Activated naive CD4-positive, alpha-beta T cell treated with anti-CD3 and anti-CD28 coated beads, Interleukin-2, amount 10 ng/mL, durations not matched to agents 7 days and 5 days (primary cell): ENCODE measurements around the gene CFAP46.

ENCODE experiments used
- CTCF ChIA-PET: fragments of 350-600 bp; sonication (Branson Sonifier 250); formaldehyde crosslinking; loops from one replicate; lab custom pipeline; 2021; ENCODE audit warnings: antibody characterized with exemption; lab: Charles Lee
- DNase-seq: peaks from one replicate; pipeline ENCODE4 v3.0.0-alpha.2; 2020
- H3K27ac Mint-ChIP-seq: one replicate; pipeline ENCODE4 v1.8.0; 2021; ENCODE audit warnings: mild to moderate bottlenecking, moderate library complexity, mixed read lengths
- H3K27me3 Mint-ChIP-seq: one replicate; pipeline ENCODE4 v1.8.0; 2021; ENCODE audit warnings: mild to moderate bottlenecking, mixed read lengths
- H3K36me3 Mint-ChIP-seq: one replicate; pipeline ENCODE4 v1.8.0; 2021; ENCODE audit warnings: mixed read lengths
- H3K4me1 Mint-ChIP-seq: one replicate; pipeline ENCODE4 v1.8.0; 2021; ENCODE audit warnings: mixed read lengths
- H3K4me3 Mint-ChIP-seq: one replicate; pipeline ENCODE4 v1.8.0; 2021; ENCODE audit warnings: mild to moderate bottlenecking, moderate library complexity, mixed read lengths
- H3K9me3 Mint-ChIP-seq: one replicate; pipeline ENCODE4 v1.8.0; 2021; ENCODE audit warnings: mixed read lengths

Gene CFAP46

DNA sequence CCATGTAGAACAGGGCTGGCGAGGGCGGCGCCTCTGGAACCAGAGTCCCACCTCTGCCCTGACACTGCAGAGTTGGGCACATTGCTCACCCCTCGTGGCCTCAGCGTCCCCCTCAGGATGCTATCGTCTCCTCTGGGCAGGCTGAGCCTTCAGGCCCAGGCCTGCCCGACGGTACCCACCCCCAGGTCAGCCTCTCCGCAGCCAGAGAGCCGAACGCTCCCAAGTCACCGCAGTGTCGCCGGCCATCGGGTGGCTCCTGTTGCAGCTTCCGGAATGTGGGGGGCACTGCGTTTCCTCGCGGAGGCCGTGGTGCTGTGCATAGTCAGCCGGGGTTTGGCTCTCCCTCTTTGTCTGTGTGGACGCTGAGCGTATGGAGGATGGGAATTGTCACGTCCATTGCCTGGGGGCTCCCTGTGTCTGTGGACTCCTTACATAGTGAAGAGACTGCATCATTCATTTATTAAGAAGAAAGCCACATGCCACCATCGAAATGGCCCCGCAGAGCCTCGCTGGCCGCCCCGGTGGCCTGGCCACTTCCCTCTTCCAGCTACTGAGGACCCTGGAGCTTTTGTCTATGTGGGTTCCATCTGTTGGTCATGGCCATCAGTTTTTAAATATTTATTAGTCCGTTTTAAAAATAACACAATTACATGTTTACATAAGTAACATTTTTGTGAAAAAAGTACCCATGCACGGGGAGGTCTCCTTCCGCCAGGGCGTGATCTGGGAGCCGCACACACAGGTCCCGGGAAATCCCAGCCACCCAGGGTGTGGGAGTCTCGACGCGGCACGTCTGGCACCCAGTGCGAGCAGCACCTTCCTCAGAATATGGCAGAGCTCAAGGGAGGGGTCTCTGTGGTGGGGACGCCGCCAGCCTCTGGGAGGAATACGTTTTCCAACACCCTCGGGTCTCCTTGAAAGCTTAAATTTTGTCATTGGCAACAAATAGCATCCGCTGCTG, 172.0 kb downstream of the CFAP46 start:
- CTCF ChIA-PET = no interaction called here
- no peak for DNase-seq
- H3K4me3 Mint-ChIP-seq = no peak overlapping the region
- no peak overlapping the region for H3K27ac Mint-ChIP-seq
- no peaks in the 10 kb centered on the region for H3K4me1 Mint-ChIP-seq
- H3K27me3 Mint-ChIP-seq = no peaks in the 10 kb centered on the region
- peaks cover 28% of the 10 kb centered on the region for H3K36me3 Mint-ChIP-seq
- H3K9me3 Mint-ChIP-seq = peaks cover 31% of the 10 kb centered on the region

DNA sequence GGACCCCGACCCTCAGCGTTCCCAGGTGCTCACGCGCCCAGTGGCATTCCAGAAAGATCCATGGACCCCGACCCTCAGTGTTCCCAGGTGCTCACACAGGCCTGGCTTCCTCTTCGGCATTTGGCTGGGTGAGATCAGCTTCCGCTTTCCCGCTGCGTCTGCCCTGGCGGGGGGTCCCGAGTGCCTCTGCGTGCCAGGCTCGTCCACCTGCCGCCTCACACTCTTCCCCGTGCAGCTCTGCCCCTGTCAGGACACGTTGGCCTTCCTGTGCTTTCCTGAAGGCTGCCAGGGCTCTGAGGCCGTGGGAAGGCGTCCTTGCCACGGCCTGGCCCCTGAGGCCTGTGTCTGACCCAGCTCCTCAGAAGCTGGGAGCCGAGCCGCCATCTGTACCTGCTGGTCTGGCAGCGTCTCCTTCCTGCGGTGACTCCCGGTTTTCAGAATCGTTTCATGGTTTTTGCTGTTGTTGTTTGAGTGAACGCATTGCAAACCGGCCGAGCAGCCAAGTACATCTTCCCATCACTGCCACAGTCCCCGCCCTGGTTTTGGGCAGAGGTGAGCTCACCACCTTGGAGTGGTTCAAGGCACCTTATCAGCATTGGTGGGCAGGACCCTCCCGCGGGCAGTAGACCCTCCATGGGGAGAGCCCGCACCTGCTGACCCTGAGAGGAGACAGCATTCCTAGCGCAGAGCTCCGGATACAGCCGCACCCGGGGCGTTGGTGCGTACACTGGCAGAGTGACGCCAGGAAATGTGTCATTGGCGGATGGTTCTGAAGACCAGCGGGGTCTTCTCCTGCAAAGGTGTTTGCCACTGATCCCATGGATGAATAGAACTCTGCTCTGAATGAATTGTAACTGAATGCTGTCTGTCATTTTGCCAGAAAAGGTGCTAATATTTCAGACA, 173.8 kb downstream of the CFAP46 start:
- Mint-ChIP-seq H3K36me3 (peaks cover 28% of the 10 kb centered on the region), H3K4me1 (no peaks in the 10 kb centered on the region)

DNA sequence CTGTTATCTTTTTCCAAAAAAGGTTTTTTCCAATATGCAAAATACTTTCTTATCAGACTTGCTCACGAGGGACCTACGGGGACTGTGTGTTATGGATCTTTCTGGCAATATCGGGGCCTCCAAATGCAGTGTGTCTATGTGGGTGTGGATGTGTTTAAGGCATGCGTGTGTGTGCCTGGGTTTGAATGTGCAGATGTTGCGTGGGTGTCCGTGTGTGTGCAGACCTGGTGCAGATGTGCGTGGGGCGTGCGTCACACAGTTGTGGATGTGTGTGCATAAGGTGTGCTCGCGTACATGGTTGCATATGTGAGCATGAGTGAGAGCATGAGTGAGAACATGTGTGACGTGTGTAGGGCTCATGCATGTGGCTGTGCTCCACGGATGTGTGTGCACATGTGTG, 176.1 kb downstream of the CFAP46 start:
- Mint-ChIP-seq H3K27me3 (no peaks in the 10 kb centered on the region), H3K27ac (no peak overlapping the region), H3K9me3 (peaks cover 24% of the 10 kb centered on the region), H3K4me3 (no peak overlapping the region), H3K4me1 (no peaks in the 10 kb centered on the region), H3K36me3 (peaks cover 26% of the 10 kb centered on the region)
- no peak for DNase-seq
- CTCF ChIA-PET = no interaction called here

More for the DNA sequence above, 173.8 kb downstream of the CFAP46 start:
- Mint-ChIP-seq H3K9me3 (peaks cover 31% of the 10 kb centered on the region), H3K27me3 (no peaks in the 10 kb centered on the region), H3K4me3 (no peak overlapping the region), H3K27ac (no peak overlapping the region)
- no peak for DNase-seq
- CTCF ChIA-PET = no interaction called here

DNA sequence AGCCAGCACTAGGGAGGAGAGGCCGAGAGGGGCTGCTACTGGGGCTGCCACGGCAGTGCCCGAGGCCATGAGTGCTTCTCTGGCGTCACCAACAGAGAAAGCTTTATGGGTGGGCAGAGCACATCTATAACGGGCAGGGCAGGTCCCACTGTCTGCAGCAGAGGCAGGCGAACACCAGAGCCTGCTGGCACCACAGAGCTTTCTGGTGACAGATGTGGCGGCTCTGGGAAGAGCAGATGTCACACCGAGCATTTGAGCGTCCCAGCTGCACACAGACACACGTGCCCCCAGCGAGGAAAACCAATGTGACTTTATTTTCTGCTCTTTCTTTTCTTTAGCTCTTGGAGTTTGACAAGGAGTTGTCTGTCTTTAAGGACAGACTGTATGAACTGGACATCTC, 176.9 kb downstream of the CFAP46 start:
- Mint-ChIP-seq H3K4me1 (no peaks in the 10 kb centered on the region), H3K27ac (no peak overlapping the region)

DNA sequence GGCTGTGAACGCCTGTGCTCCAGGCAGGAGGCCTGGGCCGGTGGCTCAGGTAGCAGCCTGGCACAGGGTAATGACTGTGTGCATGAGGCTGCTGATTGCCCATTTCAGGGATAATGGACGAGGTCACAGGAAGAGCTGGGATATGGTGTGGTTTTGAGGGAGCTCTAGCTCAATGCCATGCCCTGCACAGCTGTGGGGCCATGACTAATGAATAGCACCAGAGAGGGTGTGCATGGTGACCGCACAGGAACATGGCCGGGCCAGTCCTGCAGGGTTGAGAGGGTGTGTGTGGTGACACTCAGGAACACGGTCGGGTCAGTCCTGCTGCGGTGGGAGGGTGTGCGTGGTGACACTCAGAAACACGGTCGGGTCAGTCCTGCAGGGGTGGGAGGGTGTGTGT, 178.3 kb downstream of the CFAP46 start:
- Mint-ChIP-seq H3K4me1 (no peaks in the 10 kb centered on the region), H3K36me3 (peaks cover 19% of the 10 kb centered on the region), H3K4me3 (no peak overlapping the region), H3K9me3 (peaks cover 14% of the 10 kb centered on the region), H3K27me3 (no peaks in the 10 kb centered on the region), H3K27ac (no peak overlapping the region)
- CTCF ChIA-PET = no interaction called here
- no peak for DNase-seq

More for the DNA sequence above, 176.9 kb downstream of the CFAP46 start:
- no peaks in the 10 kb centered on the region for H3K27me3 Mint-ChIP-seq
- peaks cover 23% of the 10 kb centered on the region for H3K36me3 Mint-ChIP-seq
- H3K4me3 Mint-ChIP-seq = no peak overlapping the region
- DNase-seq = no peak
- peaks cover 16% of the 10 kb centered on the region for H3K9me3 Mint-ChIP-seq
- CTCF ChIA-PET = no interaction called here

DNA sequence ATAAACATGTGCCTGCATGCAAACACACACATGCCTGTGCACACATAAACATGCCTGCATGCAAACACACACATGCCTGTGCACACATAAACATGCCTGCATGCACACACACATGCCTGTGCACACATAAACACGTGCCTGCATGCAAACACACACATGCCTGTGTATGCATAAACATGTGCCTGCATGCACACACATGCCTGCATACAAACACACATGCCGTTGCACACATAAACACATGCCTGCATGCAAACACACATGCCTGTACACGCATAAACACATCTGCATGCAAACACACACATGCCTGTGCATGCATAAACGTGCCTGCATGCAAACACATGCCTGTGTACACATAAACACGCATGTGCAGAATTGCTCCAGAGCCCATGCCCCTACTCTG, 178.8 kb downstream of the CFAP46 start:
- H3K27ac Mint-ChIP-seq = no peak overlapping the region
- peaks cover 11% of the 10 kb centered on the region for H3K9me3 Mint-ChIP-seq
- peaks cover 13% of the 10 kb centered on the region for H3K36me3 Mint-ChIP-seq
- H3K4me3 Mint-ChIP-seq = no peak overlapping the region
- CTCF ChIA-PET = no interaction called here
- H3K4me1 Mint-ChIP-seq = no peaks in the 10 kb centered on the region
- H3K27me3 Mint-ChIP-seq = no peaks in the 10 kb centered on the region
- DNase-seq = no peak

DNA sequence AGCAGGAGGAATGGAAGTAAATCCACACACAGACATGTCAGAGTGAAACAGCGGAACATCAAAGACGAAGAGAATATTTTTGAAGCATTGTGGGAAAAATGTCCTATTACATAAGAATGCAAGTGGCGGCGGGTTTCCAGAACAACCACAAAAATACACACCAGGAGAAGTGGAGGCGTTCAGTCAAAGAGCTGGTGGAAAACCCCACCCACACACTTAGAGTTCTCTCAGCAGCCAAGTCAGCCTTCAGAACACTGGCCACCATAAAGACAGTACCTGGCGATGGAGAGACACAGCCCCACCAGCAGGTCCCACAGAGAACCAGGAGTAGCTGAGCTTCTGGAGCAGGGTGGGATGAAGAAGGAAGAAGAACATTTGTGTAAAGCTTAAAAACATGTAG, 180.1 kb downstream of the CFAP46 start:
- CTCF ChIA-PET = no interaction called here
- Mint-ChIP-seq H3K36me3 (peaks cover 6% of the 10 kb centered on the region), H3K4me3 (no peak overlapping the region), H3K4me1 (no peaks in the 10 kb centered on the region), H3K27ac (no peak overlapping the region), H3K9me3 (peaks cover 5% of the 10 kb centered on the region), H3K27me3 (no peaks in the 10 kb centered on the region)
- no peak for DNase-seq

DNA sequence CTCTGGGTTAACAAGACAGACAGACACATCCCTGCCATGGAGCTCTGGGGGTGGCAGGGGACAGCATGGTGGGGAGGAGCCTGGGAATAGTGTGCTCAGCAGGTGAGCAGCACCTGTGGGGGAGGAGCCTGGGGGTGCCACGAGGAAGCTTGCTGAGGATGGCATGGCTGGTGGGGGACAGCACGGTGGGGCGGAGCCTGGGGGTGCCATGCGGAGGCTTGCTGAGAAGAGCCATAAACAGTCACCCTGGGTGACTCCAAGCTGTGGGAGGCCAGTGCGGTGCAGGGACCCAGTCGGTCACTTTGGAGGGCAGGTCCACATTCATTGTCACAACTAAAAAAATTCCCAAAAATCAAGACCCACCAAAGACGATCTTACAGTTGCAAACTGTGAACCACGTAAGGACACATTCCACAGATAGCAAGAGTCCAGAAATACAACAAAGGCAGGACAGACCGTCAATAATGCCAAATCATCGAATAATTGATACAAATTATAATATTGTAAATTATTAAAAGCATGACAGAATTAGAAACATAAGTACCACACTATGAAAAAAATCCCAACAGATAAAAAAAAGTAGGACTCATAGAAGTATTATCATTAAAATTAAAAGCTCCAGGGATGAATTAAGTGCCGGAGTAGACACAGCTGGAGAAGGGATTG, 180.8 kb downstream of the CFAP46 start:
- peaks cover 4% of the 10 kb centered on the region for H3K9me3 Mint-ChIP-seq
- DNase-seq = no peak
- peaks cover 6% of the 10 kb centered on the region for H3K36me3 Mint-ChIP-seq
- no peak overlapping the region for H3K4me3 Mint-ChIP-seq
- no peaks in the 10 kb centered on the region for H3K4me1 Mint-ChIP-seq
- H3K27me3 Mint-ChIP-seq = no peaks in the 10 kb centered on the region
- no peak overlapping the region for H3K27ac Mint-ChIP-seq
- CTCF ChIA-PET = no interaction called here

DNA sequence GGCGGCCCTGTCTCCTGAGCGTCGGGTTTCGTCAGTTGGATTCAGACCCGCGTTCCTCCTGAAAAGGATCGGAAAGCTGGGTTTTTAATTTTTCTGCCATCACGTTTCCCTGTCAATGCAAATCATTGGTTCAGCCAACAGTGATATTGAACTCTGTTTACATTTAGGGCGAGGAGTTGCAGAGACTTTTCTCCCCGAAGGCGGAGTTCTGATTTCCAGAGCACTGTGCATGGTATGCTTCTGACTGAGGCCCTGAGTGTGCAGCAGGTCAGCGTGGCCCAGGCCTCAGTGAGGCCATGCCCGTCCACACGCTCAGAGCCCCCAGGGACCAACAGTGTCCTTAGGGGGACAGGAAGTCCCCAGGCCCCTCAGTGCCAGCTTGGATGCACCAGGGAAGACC, 183.5 kb downstream of the CFAP46 start:
- no peaks in the 10 kb centered on the region for H3K27me3 Mint-ChIP-seq
- DNase-seq = no peak
- H3K4me1 Mint-ChIP-seq = no peaks in the 10 kb centered on the region
- H3K27ac Mint-ChIP-seq = no peak overlapping the region
- H3K4me3 Mint-ChIP-seq = no peak overlapping the region
- peaks cover 14% of the 10 kb centered on the region for H3K9me3 Mint-ChIP-seq
- CTCF ChIA-PET = no interaction called here
- H3K36me3 Mint-ChIP-seq = peaks cover 17% of the 10 kb centered on the region
